Endodermal cell (in vitro differentiated cells): ENCODE results near the gene RNF130. TPM values are rescaled to one million over a fixed set of nuclear protein-coding genes. Genes with fewer than 3 reads are reported as not detected.

ENCODE experiments used
- DNase-seq: peaks from one replicate; pipeline ENCODE4 v3.0.0-alpha.2; 2017
- H3K27ac ChIP-seq: 2 replicates; pipeline ENCODE4 v1.5.1; 2013; ENCODE audit warnings: mild to moderate bottlenecking, low read depth, low read length, moderate library complexity
- H3K27me3 ChIP-seq: 2 replicates; pipeline ENCODE4 v1.6.1; 2013; ENCODE audit warnings: mild to moderate bottlenecking, low read length, moderate library complexity; ENCODE audit not compliant: insufficient read depth, control insufficient read depth, poor library complexity, severe bottlenecking
- H3K36me3 ChIP-seq: 2 replicates; pipeline ENCODE4 v1.7.0; 2013; ENCODE audit warnings: mild to moderate bottlenecking, low read length, moderate library complexity; ENCODE audit not compliant: control insufficient read depth, insufficient read depth
- H3K4me1 ChIP-seq: one replicate; pipeline ENCODE4 v1.7.0; 2013; ENCODE audit warnings: low read length; ENCODE audit not compliant: control insufficient read depth, insufficient read depth
- H3K4me3 ChIP-seq: 2 replicates; pipeline ENCODE4 v1.5.1; 2013; ENCODE audit warnings: mild to moderate bottlenecking, low read length, moderate library complexity
- H3K9ac ChIP-seq: 2 replicates; pipeline ENCODE4 v1.6.1; 2013; ENCODE audit warnings: mild to moderate bottlenecking, low read length, moderate library complexity; ENCODE audit not compliant: poor library complexity, severe bottlenecking; ENCODE audit errors: extremely low read depth
- H3K9me3 ChIP-seq: 2 replicates; pipeline ENCODE4 v1.6.1; 2013; ENCODE audit warnings: mild to moderate bottlenecking, low read length, moderate library complexity; ENCODE audit not compliant: control insufficient read depth
- H3K27ac Mint-ChIP-seq: 2 replicates; pipeline ENCODE4 v1.8.0; 2020; ENCODE audit warnings: mixed read lengths
- H3K27me3 Mint-ChIP-seq: 2 replicates; pipeline ENCODE4 v1.8.0; 2021; ENCODE audit warnings: mild to moderate bottlenecking, mixed read lengths; ENCODE audit not compliant: insufficient read depth
- H3K36me3 Mint-ChIP-seq: 2 replicates; pipeline ENCODE4 v1.8.0; 2020; ENCODE audit warnings: low read depth, mixed read lengths
- H3K4me1 Mint-ChIP-seq: 2 replicates; pipeline ENCODE4 v1.8.0; 2020; ENCODE audit warnings: mixed read lengths
- H3K4me3 Mint-ChIP-seq: 2 replicates; pipeline ENCODE4 v1.8.0; 2020; ENCODE audit warnings: mild to moderate bottlenecking, moderate library complexity, mixed read lengths
- H3K9me3 Mint-ChIP-seq: 2 replicates; pipeline ENCODE4 v1.8.0; 2020; ENCODE audit warnings: mild to moderate bottlenecking, mixed read lengths
- WGBS, 2 experiments: methylation state at CpG; one replicate each; pipeline versions ENCODE4 v1.1.5 to v1.1.7; 2013; ENCODE audit warnings: missing lambda C conversion rate in 2 of 2, mixed read lengths in 1 of 2; ENCODE audit not compliant: insufficient coverage in 1 of 2, insufficient read length in 1 of 2; 5-methylcytosine and 5-hydroxymethylcytosine counted together
- total RNA-seq, 2 donors: library from RNA; stranded (reverse); fragmentation: NEBNext Ultra II Directional in 1 of 2; extraction: Animal tissue kit (Norgen Biotek cat#: 25700) in 1 of 2; gene quantifications; 2 replicates in 1 of 2; 3 replicates in 1 of 2; pipeline ENCODE4 v1.2.1, GENCODE V29; 2021
- TF ChIP-seq, protein P1 (sequence below): fragments of 200-600 bp; sonication (generic); conservative IDR thresholded peaks from 2 replicates; pipeline ENCODE4 v1.5.0; 2021; ENCODE audit warnings: antibody characterized with exemption, mild to moderate bottlenecking

The RNF130 gene
- total RNA-seq, 2 donors from 2014 or later, result 64.7 to 74.4 TPM

- no peak overlapping the region for H3K27ac ChIP-seq
- no peak overlapping the region for H3K4me3 Mint-ChIP-seq
- H3K4me3 ChIP-seq, result no peak overlapping the region
- no peaks in the 10 kb centered on the region for H3K36me3 ChIP-seq
- H3K9me3 ChIP-seq, result no peaks in the 10 kb centered on the region
- H3K27ac Mint-ChIP-seq, result no peak overlapping the region
- TF ChIP-seq, protein P1, sequence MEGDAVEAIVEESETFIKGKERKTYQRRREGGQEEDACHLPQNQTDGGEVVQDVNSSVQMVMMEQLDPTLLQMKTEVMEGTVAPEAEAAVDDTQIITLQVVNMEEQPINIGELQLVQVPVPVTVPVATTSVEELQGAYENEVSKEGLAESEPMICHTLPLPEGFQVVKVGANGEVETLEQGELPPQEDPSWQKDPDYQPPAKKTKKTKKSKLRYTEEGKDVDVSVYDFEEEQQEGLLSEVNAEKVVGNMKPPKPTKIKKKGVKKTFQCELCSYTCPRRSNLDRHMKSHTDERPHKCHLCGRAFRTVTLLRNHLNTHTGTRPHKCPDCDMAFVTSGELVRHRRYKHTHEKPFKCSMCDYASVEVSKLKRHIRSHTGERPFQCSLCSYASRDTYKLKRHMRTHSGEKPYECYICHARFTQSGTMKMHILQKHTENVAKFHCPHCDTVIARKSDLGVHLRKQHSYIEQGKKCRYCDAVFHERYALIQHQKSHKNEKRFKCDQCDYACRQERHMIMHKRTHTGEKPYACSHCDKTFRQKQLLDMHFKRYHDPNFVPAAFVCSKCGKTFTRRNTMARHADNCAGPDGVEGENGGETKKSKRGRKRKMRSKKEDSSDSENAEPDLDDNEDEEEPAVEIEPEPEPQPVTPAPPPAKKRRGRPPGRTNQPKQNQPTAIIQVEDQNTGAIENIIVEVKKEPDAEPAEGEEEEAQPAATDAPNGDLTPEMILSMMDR, result no peak
- DNase-seq, result no peak
- H3K4me1 Mint-ChIP-seq, result no peaks in the 10 kb centered on the region
- H3K36me3 Mint-ChIP-seq, result peaks cover 10% of the 10 kb centered on the region
- no peaks in the 10 kb centered on the region for H3K27me3 ChIP-seq
- no peaks in the 10 kb centered on the region for H3K4me1 ChIP-seq
- H3K27me3 Mint-ChIP-seq, result no peaks in the 10 kb centered on the region
- H3K9me3 Mint-ChIP-seq, result no peaks in the 10 kb centered on the region
- WGBS, 2 experiments, result 91 to 94% methylated on average over 13 to 20 of the region's 20 CpGs
- no peak overlapping the region for H3K9ac ChIP-seq
Measured at GRCh38 chr5:179919487-179920060, 152.0 kb downstream of the RNF130 start.

- Mint-ChIP-seq H3K4me3 (no peak overlapping the region), H3K9me3 (no peaks in the 10 kb centered on the region), H3K4me1 (no peaks in the 10 kb centered on the region), H3K36me3 (peaks cover 10% of the 10 kb centered on the region), H3K27ac (no peak overlapping the region), H3K27me3 (no peaks in the 10 kb centered on the region)
- Histone ChIP-seq H3K27me3 (no peaks in the 10 kb centered on the region), H3K36me3 (no peaks in the 10 kb centered on the region), H3K4me3 (no peak overlapping the region), H3K9me3 (no peaks in the 10 kb centered on the region), H3K9ac (no peak overlapping the region), H3K27ac (no peak overlapping the region), H3K4me1 (no peaks in the 10 kb centered on the region)
- no peak for DNase-seq
- 89 to 90% methylated on average over 17 to 19 of the region's 19 CpGs for WGBS, 2 experiments
- TF ChIP-seq, protein P1, result no peak
Measured at GRCh38 chr5:179918742-179919486, 152.6 kb downstream of the RNF130 start.

GRCh38 chr5:179916523-179916922 is 155.0 kb downstream of the RNF130 start:
- Histone ChIP-seq H3K9me3 (no peaks in the 10 kb centered on the region), H3K4me1 (no peaks in the 10 kb centered on the region), H3K9ac (no peak overlapping the region), H3K36me3 (no peaks in the 10 kb centered on the region), H3K4me3 (no peak overlapping the region), H3K27ac (no peak overlapping the region), H3K27me3 (no peaks in the 10 kb centered on the region)
- Mint-ChIP-seq H3K27me3 (no peaks in the 10 kb centered on the region), H3K36me3 (peaks cover 10% of the 10 kb centered on the region), H3K27ac (no peak overlapping the region), H3K4me3 (no peak overlapping the region), H3K4me1 (no peaks in the 10 kb centered on the region), H3K9me3 (no peaks in the 10 kb centered on the region)
- peak; percentile 68 for DNase-seq
- 78 to 87% methylated on average over 6 of the region's 6 CpGs for WGBS, 2 experiments
- TF ChIP-seq, protein P1, result no peak
